ENCODE measurements around the gene PHYKPL.
"Not testable (repeated sequence)": the region's sequence is repeated elsewhere in the genome, so short reads cannot be mapped to it uniquely, and the experiment has no call there.

PHYKPL gene

GRCh38 chr5:178205749-178206047 is 26.9 kb downstream of the PHYKPL start:
- no peak for DNase-seq

GRCh38 chr5:178204935-178205748 is 27.5 kb downstream of the PHYKPL start:
- DNase-seq = peak; percentile 72

GRCh38 chr5:178204182-178204934 is 28.2 kb downstream of the PHYKPL start, which contains the start of gene HNRNPAB:
TSS of gene HNRNPAB (plus strand) at chr5:178204533. CDS start at chr5:178204838, 305 bp downstream.
- DNase-seq = peak; percentile 97

GRCh38 chr5:178203670-178204181 is 28.9 kb downstream of the PHYKPL start:
- DNase-seq = no peak

GRCh38 chr5:178202541-178202940 is 30.1 kb downstream of the PHYKPL start:
- no peak for DNase-seq

GRCh38 chr5:178201927-178202235 is 30.7 kb downstream of the PHYKPL start:
- DNase-seq = no peak

GRCh38 chr5:178201221-178201926 is 31.2 kb downstream of the PHYKPL start:
- DNase-seq = no peak

- no peak for DNase-seq
Measured at GRCh38 chr5:178199581-178200434, 32.8 kb downstream of the PHYKPL start.

- no peak for DNase-seq
Measured at GRCh38 chr5:178198706-178199105, 33.9 kb downstream of the PHYKPL start.

- DNase-seq = not testable (repeated sequence)
Measured at GRCh38 chr5:178198151-178198550, 34.5 kb downstream of the PHYKPL start.

GRCh38 chr5:178196986-178197385 is 35.6 kb downstream of the PHYKPL start:
- DNase-seq = no peak

- no peak for DNase-seq
Measured at GRCh38 chr5:178196281-178196812, 36.3 kb downstream of the PHYKPL start.

- no peak for DNase-seq
Measured at GRCh38 chr5:178194026-178194425, 38.6 kb downstream of the PHYKPL start.

GRCh38 chr5:178193251-178193809 is 39.3 kb downstream of the PHYKPL start:
- DNase-seq = no peak

GRCh38 chr5:178192787-178193186 is 39.8 kb downstream of the PHYKPL start:
- no peak for DNase-seq

GRCh38 chr5:178192244-178192643 is 40.4 kb downstream of the PHYKPL start:
- no peak for DNase-seq

- DNase-seq = no peak
Measured at GRCh38 chr5:178191661-178192060, 40.9 kb downstream of the PHYKPL start.

- DNase-seq = no peak
Measured at GRCh38 chr5:178189433-178189832, 43.2 kb downstream of the PHYKPL start.

GRCh38 chr5:178187014-178187413 is 45.6 kb downstream of the PHYKPL start, which contains the start of gene GMCL2:
TSS of gene GMCL2 (minus strand) at chr5:178187371. CDS start at chr5:178187299, 72 bp downstream.
- no peak for DNase-seq

GRCh38 chr5:178186427-178186826 is 46.2 kb downstream of the PHYKPL start:
- DNase-seq = no peak

GRCh38 chr5:178182158-178182876 is 50.3 kb downstream of the PHYKPL start:
- DNase-seq = no peak
